ENCODE measurements around the gene SRP9.
"Not testable (repeated sequence)": the region's sequence is repeated elsewhere in the genome, so short reads cannot be mapped to it uniquely, and the experiment has no call there.

Gene SRP9

GRCh38 chr1:225749706-225750105, 27.9 kb upstream of the SRP9 start:
- Mint-ChIP-seq H3K4me1 (ENCODE audit: low read depth) (no peaks in the 10 kb centered on the region), H3K27ac (no peak overlapping the region), H3K4me3 (no peak overlapping the region), H3K36me3 (ENCODE audit: low read depth) (no peaks in the 10 kb centered on the region), H3K27me3 (no peaks in the 10 kb centered on the region), H3K9me3 (no peaks in the 10 kb centered on the region)
- no peak for DNase-seq

- no peaks in the 10 kb centered on the region for H3K9me3 Mint-ChIP-seq
- DNase-seq = no peak
- no peaks in the 10 kb centered on the region for H3K27me3 Mint-ChIP-seq
- H3K4me3 Mint-ChIP-seq = no peak overlapping the region
- no peaks in the 10 kb centered on the region for H3K36me3 Mint-ChIP-seq (ENCODE audit: low read depth)
- H3K4me1 Mint-ChIP-seq (ENCODE audit: low read depth) = no peaks in the 10 kb centered on the region
- no peak overlapping the region for H3K27ac Mint-ChIP-seq
Observed at GRCh38 chr1:225750420-225750819, 27.2 kb upstream of the SRP9 start.

GRCh38 chr1:225750875-225751824, 26.5 kb upstream of the SRP9 start:
- H3K27me3 Mint-ChIP-seq = no peaks in the 10 kb centered on the region
- H3K9me3 Mint-ChIP-seq = no peaks in the 10 kb centered on the region
- H3K36me3 Mint-ChIP-seq (ENCODE audit: low read depth) = no peaks in the 10 kb centered on the region
- no peak overlapping the region for H3K4me3 Mint-ChIP-seq
- no peaks in the 10 kb centered on the region for H3K4me1 Mint-ChIP-seq (ENCODE audit: low read depth)
- DNase-seq = no peak
- H3K27ac Mint-ChIP-seq = no peak overlapping the region

GRCh38 chr1:225752245-225752644, 25.4 kb upstream of the SRP9 start:
- no peak overlapping the region for H3K4me3 Mint-ChIP-seq
- DNase-seq = no peak
- no peaks in the 10 kb centered on the region for H3K27me3 Mint-ChIP-seq
- H3K4me1 Mint-ChIP-seq (ENCODE audit: low read depth) = no peaks in the 10 kb centered on the region
- H3K36me3 Mint-ChIP-seq (ENCODE audit: low read depth) = no peaks in the 10 kb centered on the region
- no peak overlapping the region for H3K27ac Mint-ChIP-seq
- no peaks in the 10 kb centered on the region for H3K9me3 Mint-ChIP-seq

GRCh38 chr1:225754940-225755641, 22.5 kb upstream of the SRP9 start:
- no peaks in the 10 kb centered on the region for H3K9me3 Mint-ChIP-seq
- H3K4me3 Mint-ChIP-seq = no peak overlapping the region
- H3K27ac Mint-ChIP-seq = no peak overlapping the region
- no peak for DNase-seq
- no peaks in the 10 kb centered on the region for H3K36me3 Mint-ChIP-seq (ENCODE audit: low read depth)
- H3K4me1 Mint-ChIP-seq (ENCODE audit: low read depth) = no peaks in the 10 kb centered on the region
- no peaks in the 10 kb centered on the region for H3K27me3 Mint-ChIP-seq

- no peak for DNase-seq
- no peak overlapping the region for H3K27ac Mint-ChIP-seq
- H3K4me3 Mint-ChIP-seq = no peak overlapping the region
- no peaks in the 10 kb centered on the region for H3K9me3 Mint-ChIP-seq
- no peaks in the 10 kb centered on the region for H3K36me3 Mint-ChIP-seq (ENCODE audit: low read depth)
- H3K4me1 Mint-ChIP-seq (ENCODE audit: low read depth) = no peaks in the 10 kb centered on the region
- no peaks in the 10 kb centered on the region for H3K27me3 Mint-ChIP-seq
Observed at GRCh38 chr1:225755671-225756319, 21.8 kb upstream of the SRP9 start.

GRCh38 chr1:225757927-225758656, 19.5 kb upstream of the SRP9 start:
- Mint-ChIP-seq H3K36me3 (ENCODE audit: low read depth) (no peaks in the 10 kb centered on the region), H3K9me3 (no peaks in the 10 kb centered on the region), H3K27ac (no peak overlapping the region), H3K27me3 (no peaks in the 10 kb centered on the region), H3K4me3 (no peak overlapping the region), H3K4me1 (ENCODE audit: low read depth) (no peaks in the 10 kb centered on the region)
- no peak for DNase-seq

GRCh38 chr1:225759972-225760371, 17.7 kb upstream of the SRP9 start:
- H3K27me3 Mint-ChIP-seq; H3K4me3 Mint-ChIP-seq; H3K9me3 Mint-ChIP-seq; H3K27ac Mint-ChIP-seq; DNase-seq; H3K4me1 Mint-ChIP-seq (ENCODE audit: low read depth); H3K36me3 Mint-ChIP-seq (ENCODE audit: low read depth): not testable (repeated sequence)

GRCh38 chr1:225760531-225760930, 17.1 kb upstream of the SRP9 start:
- Mint-ChIP-seq H3K9me3 (no peaks in the 10 kb centered on the region), H3K27ac (no peak overlapping the region), H3K4me3 (no peak overlapping the region), H3K4me1 (ENCODE audit: low read depth) (no peaks in the 10 kb centered on the region), H3K27me3 (no peaks in the 10 kb centered on the region), H3K36me3 (ENCODE audit: low read depth) (no peaks in the 10 kb centered on the region)
- no peak for DNase-seq

- not testable (repeated sequence) for DNase-seq; H3K27me3 Mint-ChIP-seq; H3K4me1 Mint-ChIP-seq (ENCODE audit: low read depth); H3K36me3 Mint-ChIP-seq (ENCODE audit: low read depth); H3K4me3 Mint-ChIP-seq; H3K27ac Mint-ChIP-seq; H3K9me3 Mint-ChIP-seq
Observed at GRCh38 chr1:225761395-225761794, 16.2 kb upstream of the SRP9 start.

GRCh38 chr1:225762002-225762441, 15.6 kb upstream of the SRP9 start:
- Mint-ChIP-seq H3K27ac (no peak overlapping the region), H3K4me1 (ENCODE audit: low read depth) (no peaks in the 10 kb centered on the region), H3K4me3 (no peak overlapping the region), H3K9me3 (no peaks in the 10 kb centered on the region), H3K36me3 (ENCODE audit: low read depth) (no peaks in the 10 kb centered on the region), H3K27me3 (no peaks in the 10 kb centered on the region)
- no peak for DNase-seq

- Mint-ChIP-seq H3K27me3 (no peaks in the 10 kb centered on the region), H3K4me1 (ENCODE audit: low read depth) (no peaks in the 10 kb centered on the region), H3K27ac (no peak overlapping the region), H3K36me3 (ENCODE audit: low read depth) (no peaks in the 10 kb centered on the region), H3K4me3 (no peak overlapping the region), H3K9me3 (no peaks in the 10 kb centered on the region)
- no peak for DNase-seq
Observed at GRCh38 chr1:225762444-225762843, 15.2 kb upstream of the SRP9 start.

GRCh38 chr1:225763716-225764548, 13.7 kb upstream of the SRP9 start:
- Mint-ChIP-seq H3K4me3 (no peak overlapping the region), H3K4me1 (ENCODE audit: low read depth) (no peaks in the 10 kb centered on the region), H3K36me3 (ENCODE audit: low read depth) (no peaks in the 10 kb centered on the region), H3K9me3 (no peaks in the 10 kb centered on the region), H3K27ac (no peak overlapping the region), H3K27me3 (no peaks in the 10 kb centered on the region)
- DNase-seq = no peak

Measured in activated T-cell treated with anti-CD3 and anti-CD28 coated beads, Interleukin-2, amount 50 U/mL, for 24 hours (primary cell).